Posterior cingulate gyrus (tissue), 11 donors: ENCODE measurements around the gene RSPH4A.
"Not testable (repeated sequence)": the region's sequence is repeated elsewhere in the genome, so short reads cannot be mapped to it uniquely, and the experiment has no call there.

Experiments used
- DNase-seq, 10 donors: peaks; one replicate each; pipeline versions ENCODE4 v3.0.0 to v3.0.0-alpha.2; 2020 to 2021; ENCODE audit warnings: mixed read lengths in 3 of 10
- intact Hi-C: fragments of 100-400 bp; cut with DNase I; formaldehyde crosslinking; loops from one replicate; pipeline ENCODE4 v1.15.1; 2023

Gene RSPH4A

GRCh38 chr6:116624036-116624805, 7.9 kb downstream of the RSPH4A start:
- DNase-seq = no peak
- intact Hi-C loops = no loop called here

DNA sequence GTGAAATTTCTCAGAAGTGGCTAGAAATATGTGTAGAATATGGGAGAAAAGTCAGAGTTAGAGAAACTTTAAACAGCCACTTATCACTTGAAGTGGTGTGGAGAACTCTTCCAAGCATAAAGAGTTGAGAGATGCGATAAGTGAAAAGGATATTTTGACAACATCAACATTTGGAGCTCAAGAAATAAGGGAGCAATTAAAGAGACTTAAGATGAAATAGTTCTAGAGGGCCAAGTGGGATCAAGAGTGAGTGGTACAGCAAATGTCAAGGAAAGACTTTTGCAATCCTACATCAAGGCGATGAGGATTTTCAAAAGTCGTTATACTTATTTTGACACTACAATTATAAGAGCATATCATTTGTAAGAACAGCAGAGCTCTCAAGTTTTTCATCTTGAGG, 9.6 kb downstream of the RSPH4A start:
- intact Hi-C loops = no loop called here
- DNase-seq = no peak

DNA sequence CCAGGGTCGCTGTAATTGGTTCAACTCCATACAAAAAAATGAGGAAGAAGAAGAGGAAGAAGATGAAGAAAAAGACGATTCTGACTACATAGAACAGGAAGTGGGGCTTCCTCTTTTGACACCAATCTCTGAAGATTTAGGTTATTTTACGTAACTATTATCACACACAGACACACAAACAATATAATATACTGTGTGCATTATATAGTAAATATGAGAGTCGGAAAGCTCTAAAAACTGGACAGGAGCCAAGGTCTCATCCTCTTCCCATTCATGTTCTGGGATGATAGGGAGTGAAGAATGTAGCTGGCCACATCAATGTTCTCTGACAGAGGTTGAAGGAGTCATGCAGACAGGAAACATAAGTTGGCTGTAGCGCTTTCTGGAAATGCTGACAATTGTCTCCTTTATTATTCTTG, 13.3 kb downstream of the RSPH4A start:
- DNase-seq = no peak
- intact Hi-C loops = no loop called here

GRCh38 chr6:116631379-116631990, 15.2 kb downstream of the RSPH4A start:
- intact Hi-C loops = no loop called here
- DNase-seq = no peak

DNA sequence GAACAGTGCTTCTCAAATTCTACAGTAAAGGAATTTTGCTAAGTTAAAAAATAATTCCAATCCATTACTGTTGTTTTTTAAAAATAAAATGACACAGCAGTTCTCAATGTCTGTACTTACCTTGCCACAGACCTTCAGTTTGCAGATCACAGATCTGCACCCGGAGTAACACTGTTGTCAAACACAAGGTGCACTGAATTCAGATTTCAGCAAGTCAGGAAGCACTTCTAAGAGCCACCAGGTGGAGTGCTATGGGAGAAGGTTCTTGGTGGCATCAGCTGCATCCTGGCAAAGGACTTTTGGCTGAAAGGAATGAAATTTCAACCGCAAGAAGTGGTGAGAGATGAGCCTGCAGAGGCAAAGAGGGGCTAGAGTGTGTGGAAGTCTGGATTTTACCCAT, 17.4 kb downstream of the RSPH4A start:
- DNase-seq = no peak
- intact Hi-C loops = no loop called here

DNA sequence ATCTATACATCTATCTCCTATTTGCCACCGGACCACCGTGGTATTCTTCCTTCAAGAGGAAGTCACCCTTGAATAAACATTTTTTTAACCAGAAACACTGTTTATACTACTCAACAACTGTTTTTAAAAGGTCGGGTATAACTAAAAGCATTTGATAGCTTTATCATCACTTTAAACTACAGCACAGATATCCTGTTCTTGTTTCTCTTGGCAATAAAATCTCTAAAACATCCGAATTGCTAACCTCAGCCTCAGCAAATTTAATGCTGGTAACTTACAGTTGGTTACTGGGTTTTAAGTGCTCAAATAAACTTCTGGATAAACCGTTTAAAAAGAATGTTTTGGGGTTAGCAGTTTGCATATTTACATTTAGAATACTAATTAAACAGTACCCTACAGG, 31.9 kb downstream of the RSPH4A start:
- no peak for DNase-seq
- intact Hi-C loops = no loop called here

GRCh38 chr6:116649129-116649528, 32.9 kb downstream of the RSPH4A start:
- no peak for DNase-seq
- intact Hi-C loops = no loop called here

GRCh38 chr6:116651916-116652315, 35.6 kb downstream of the RSPH4A start:
- intact Hi-C loops = no loop called here
- DNase-seq = no peak

DNA sequence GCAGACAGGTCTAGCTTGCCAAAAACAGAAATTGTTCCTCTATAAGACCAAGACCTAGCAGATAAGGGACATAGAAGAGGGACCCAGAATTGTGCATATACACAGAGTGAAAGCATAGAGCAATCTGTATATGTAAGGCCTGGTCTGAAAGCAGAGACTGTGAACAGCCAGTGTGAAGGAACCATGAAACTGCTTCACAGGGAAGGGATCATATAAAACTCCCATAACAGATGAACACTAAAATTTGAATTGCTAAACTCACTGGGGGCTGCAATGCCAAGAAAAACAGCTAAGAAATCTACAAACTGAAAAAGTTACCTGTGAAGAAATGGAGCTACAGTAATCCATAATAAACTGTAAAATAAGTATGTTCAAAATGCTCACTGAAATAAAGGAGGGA, 45.3 kb downstream of the RSPH4A start:
- no peak for DNase-seq
- intact Hi-C loops = no loop called here

GRCh38 chr6:116662202-116662601, 45.9 kb downstream of the RSPH4A start:
- intact Hi-C loops = no loop called here
- DNase-seq = no peak

GRCh38 chr6:116663308-116663707, 47.0 kb downstream of the RSPH4A start:
- no peak for DNase-seq
- intact Hi-C loops = no loop called here

DNA sequence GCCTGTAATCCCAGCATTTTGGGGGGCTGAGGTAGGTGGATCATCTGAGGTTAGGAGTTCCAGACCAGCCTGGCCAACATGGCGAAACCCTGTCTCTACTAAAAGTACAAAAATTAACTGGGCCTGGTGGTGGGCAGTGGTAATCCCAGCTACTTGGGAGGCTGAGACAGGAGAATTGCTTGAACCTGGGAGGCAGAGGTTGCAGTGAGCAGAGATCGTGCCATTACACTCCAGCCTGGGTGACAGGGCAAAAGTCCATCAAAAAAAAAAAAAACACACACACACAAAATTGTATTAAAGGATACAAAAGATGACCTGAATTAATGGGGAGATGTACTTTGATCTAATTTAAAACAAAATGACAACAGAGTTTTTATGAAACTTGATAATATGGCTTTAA, 47.9 kb downstream of the RSPH4A start:
- DNase-seq, intact Hi-C loops: not testable (repeated sequence)

- DNase-seq = no peak
- intact Hi-C loops = no loop called here
These were observed 49.2 kb downstream of the RSPH4A start for GRCh38 chr6:116665464-116665863.

- no peak for DNase-seq
- intact Hi-C loops = no loop called here
These were observed 50.6 kb downstream of the RSPH4A start for GRCh38 chr6:116666869-116667268.

DNA sequence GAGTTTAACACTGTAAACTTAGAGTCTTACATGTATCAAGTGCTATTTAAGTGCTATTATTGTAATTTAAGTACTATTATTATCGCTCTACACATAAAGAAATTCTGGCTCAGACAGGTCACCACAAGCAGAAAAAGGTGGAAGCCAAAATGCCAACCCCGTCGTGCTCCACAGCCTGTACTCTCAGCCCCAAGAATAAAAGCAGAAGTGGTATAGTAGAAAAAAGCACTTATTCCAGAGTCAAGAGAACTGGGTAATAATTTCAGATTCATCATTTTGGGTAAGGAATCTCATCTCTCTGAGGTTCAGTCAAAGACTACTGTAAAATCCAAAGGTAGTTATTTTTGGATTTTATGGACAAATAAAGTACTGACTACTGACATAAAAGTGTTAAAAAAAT, 51.3 kb downstream of the RSPH4A start:
- DNase-seq = no peak
- intact Hi-C loops = no loop called here

DNA sequence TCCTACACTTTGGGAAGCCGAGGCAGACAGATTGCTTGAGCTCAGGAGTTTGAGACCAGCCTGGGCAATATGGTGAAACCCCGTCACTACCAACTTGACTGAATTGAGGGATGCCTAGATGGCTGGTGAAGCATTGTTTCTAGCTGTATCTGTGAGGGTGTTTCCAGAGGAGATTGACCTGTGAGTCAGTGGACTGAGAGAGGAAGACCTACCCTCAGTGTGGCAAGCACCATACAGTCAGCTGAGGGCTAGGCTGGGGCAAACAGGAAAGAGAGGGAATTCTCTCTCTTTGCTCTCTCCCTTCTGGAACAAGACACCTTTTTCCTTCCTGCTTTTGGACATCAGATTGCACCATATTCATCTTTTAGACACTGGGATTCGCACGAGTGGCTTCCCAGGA, 56.0 kb downstream of the RSPH4A start:
- no peak for DNase-seq
- intact Hi-C loops = no loop called here

DNA sequence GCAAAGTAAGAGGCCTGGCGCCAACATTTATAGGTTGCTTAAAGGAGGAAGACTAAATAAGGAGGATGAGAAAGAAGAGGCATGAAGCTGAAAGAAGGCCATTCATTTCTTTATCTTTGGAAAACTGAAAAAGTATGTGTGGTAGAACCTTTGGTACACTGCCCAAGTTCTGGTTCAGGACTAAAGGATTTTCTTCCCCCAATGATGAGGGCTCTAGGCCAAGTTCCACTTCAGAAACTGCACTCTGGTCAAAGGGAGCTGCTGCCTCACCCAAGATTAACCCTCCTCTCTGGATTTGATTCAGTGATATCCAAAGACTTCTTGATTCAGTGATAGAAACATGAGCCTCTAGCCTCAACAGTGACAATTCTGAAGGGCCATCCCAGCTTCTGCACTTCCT, 59.7 kb downstream of the RSPH4A start:
- intact Hi-C loops = no loop called here
- DNase-seq = no peak

GRCh38 chr6:116680880-116681672, 64.8 kb downstream of the RSPH4A start, which contains the start of gene KPNA5:
Gene KPNA5 (plus strand): TSS chr6:116681211. CDS start chr6:116681335, 124 bp downstream.
- intact Hi-C loops = no loop called here
- DNase-seq = peak; percentile 76 to 99 (median 90)

GRCh38 chr6:116682334-116682712, 66.0 kb downstream of the RSPH4A start:
- intact Hi-C loops = no loop called here
- no peak for DNase-seq
